PC-9 (cell line): ENCODE results near the gene GYPA.
"Not testable (repeated sequence)": the region's sequence is repeated elsewhere in the genome, so short reads cannot be mapped to it uniquely, and the experiment has no call there.

Experiments used
- EZH2 ChIP-seq: fragments of 200-600 bp; sonication (generic); IDR thresholded peaks from 2 replicates; pipeline ENCODE4 v1.8.0; 2017; ENCODE audit warnings: antibody characterized with exemption, low read depth
- TF ChIP-seq, protein P1 (sequence below): fragments of 200-600 bp; sonication (generic); conservative IDR thresholded peaks from 2 replicates; pipeline ENCODE4 v1.6.1; 2017; ENCODE audit warnings: mixed run types, antibody characterized with exemption, mild to moderate bottlenecking, moderate library complexity

DNA sequence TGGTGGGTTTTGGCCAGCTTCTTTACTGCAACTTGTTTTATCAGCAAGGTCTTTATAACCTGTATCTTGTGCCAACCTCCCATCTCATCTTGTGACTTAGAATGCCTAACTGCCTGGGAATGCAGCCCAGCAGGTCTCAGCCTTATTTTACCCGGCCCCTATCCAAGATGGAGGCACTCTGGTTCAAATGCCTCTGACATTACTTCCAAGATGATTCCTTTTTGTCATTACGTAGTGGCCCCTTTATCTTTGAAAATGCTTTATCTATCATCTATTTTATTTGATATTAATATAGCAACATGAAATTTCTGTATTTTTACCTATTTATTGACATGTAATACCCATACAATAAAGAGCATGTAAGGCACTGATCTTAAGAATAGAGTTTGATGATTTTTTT is 49.3 kb downstream of the GYPA start:
- TF ChIP-seq, protein P1, sequence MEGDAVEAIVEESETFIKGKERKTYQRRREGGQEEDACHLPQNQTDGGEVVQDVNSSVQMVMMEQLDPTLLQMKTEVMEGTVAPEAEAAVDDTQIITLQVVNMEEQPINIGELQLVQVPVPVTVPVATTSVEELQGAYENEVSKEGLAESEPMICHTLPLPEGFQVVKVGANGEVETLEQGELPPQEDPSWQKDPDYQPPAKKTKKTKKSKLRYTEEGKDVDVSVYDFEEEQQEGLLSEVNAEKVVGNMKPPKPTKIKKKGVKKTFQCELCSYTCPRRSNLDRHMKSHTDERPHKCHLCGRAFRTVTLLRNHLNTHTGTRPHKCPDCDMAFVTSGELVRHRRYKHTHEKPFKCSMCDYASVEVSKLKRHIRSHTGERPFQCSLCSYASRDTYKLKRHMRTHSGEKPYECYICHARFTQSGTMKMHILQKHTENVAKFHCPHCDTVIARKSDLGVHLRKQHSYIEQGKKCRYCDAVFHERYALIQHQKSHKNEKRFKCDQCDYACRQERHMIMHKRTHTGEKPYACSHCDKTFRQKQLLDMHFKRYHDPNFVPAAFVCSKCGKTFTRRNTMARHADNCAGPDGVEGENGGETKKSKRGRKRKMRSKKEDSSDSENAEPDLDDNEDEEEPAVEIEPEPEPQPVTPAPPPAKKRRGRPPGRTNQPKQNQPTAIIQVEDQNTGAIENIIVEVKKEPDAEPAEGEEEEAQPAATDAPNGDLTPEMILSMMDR, result not testable (repeated sequence)
- TF ChIP-seq EZH2, result not testable (repeated sequence)
